ENCODE data around the gene ARHGEF4. TPM values are rescaled to one million over a fixed set of nuclear protein-coding genes. Genes with fewer than 3 reads are reported as not detected.
A peak's percentile ranks its signal among the peaks of the same experiment; 100 is the strongest.

The ARHGEF4 gene
- total and polyA plus RNA-seq, 4 donors, result 61.6 to 210 (median 137) TPM

GRCh38 chr2:130841741-130842365 is 5.1 kb downstream of the ARHGEF4 start:
- Histone ChIP-seq H3K27ac (ENCODE audit: low read depth, low read length) (peak overlapping the region; percentile 48), H3K9me3 (ENCODE audit: control insufficient read depth, insufficient read depth, low read length) (no peaks in the 10 kb centered on the region), H3K4me3 (ENCODE audit: low read depth, low read length) (no peak overlapping the region), H3K4me1 (ENCODE audit: control insufficient read depth, insufficient read depth, low read length) (peaks cover 72% of the 10 kb centered on the region), H3K27me3 (ENCODE audit: control insufficient read depth, insufficient read depth, low read length) (peaks cover 8% of the 10 kb centered on the region), H3K36me3 (ENCODE audit: control insufficient read depth, insufficient read depth, low read length) (peaks cover 22% of the 10 kb centered on the region)
- no peak for DNase-seq (ENCODE audit: low read depth in 4 of 6, low spot score in 6 of 6)
- 97% methylated on average over 6 of the region's 6 CpGs for WGBS (ENCODE audit: insufficient coverage)

GRCh38 chr2:130842770-130843169 is 6.1 kb downstream of the ARHGEF4 start:
- Histone ChIP-seq H3K4me3 (ENCODE audit: low read depth, low read length) (no peak overlapping the region), H3K27ac (ENCODE audit: low read depth, low read length) (peak overlapping the region; percentile 34), H3K4me1 (ENCODE audit: control insufficient read depth, insufficient read depth, low read length) (peaks cover 72% of the 10 kb centered on the region), H3K9me3 (ENCODE audit: control insufficient read depth, insufficient read depth, low read length) (no peaks in the 10 kb centered on the region), H3K27me3 (ENCODE audit: control insufficient read depth, insufficient read depth, low read length) (peaks cover 3% of the 10 kb centered on the region), H3K36me3 (ENCODE audit: control insufficient read depth, insufficient read depth, low read length) (peaks cover 24% of the 10 kb centered on the region)
- no peak for DNase-seq (ENCODE audit: low read depth in 4 of 6, low spot score in 6 of 6)
- WGBS (ENCODE audit: insufficient coverage), result 51% methylated on average over 5 of the region's 8 CpGs

GRCh38 chr2:130843321-130843985 is 6.7 kb downstream of the ARHGEF4 start:
- Histone ChIP-seq H3K27ac (ENCODE audit: low read depth, low read length) (peak overlapping the region; percentile 27), H3K4me3 (ENCODE audit: low read depth, low read length) (no peak overlapping the region), H3K36me3 (ENCODE audit: control insufficient read depth, insufficient read depth, low read length) (peaks cover 28% of the 10 kb centered on the region), H3K4me1 (ENCODE audit: control insufficient read depth, insufficient read depth, low read length) (peaks cover 76% of the 10 kb centered on the region), H3K27me3 (ENCODE audit: control insufficient read depth, insufficient read depth, low read length) (no peaks in the 10 kb centered on the region), H3K9me3 (ENCODE audit: control insufficient read depth, insufficient read depth, low read length) (no peaks in the 10 kb centered on the region)
- WGBS (ENCODE audit: insufficient coverage), result 63% methylated on average over 12 of the region's 12 CpGs
- no peak for DNase-seq (ENCODE audit: low read depth in 4 of 6, low spot score in 6 of 6)

- no peak for DNase-seq (ENCODE audit: low read depth in 4 of 6, low spot score in 6 of 6)
- H3K36me3 ChIP-seq (ENCODE audit: control insufficient read depth, insufficient read depth, low read length), result peaks cover 31% of the 10 kb centered on the region
- no peaks in the 10 kb centered on the region for H3K9me3 ChIP-seq (ENCODE audit: control insufficient read depth, insufficient read depth, low read length)
- WGBS (ENCODE audit: insufficient coverage), result 68% methylated on average over 10 of the region's 10 CpGs
- H3K27ac ChIP-seq (ENCODE audit: low read depth, low read length), result no peak overlapping the region
- no peaks in the 10 kb centered on the region for H3K27me3 ChIP-seq (ENCODE audit: control insufficient read depth, insufficient read depth, low read length)
- no peak overlapping the region for H3K4me3 ChIP-seq (ENCODE audit: low read depth, low read length)
- peaks cover 76% of the 10 kb centered on the region for H3K4me1 ChIP-seq (ENCODE audit: control insufficient read depth, insufficient read depth, low read length)
These were observed 7.4 kb downstream of the ARHGEF4 start for GRCh38 chr2:130844161-130844560.

GRCh38 chr2:130845505-130846085 is 8.9 kb downstream of the ARHGEF4 start:
- DNase-seq (ENCODE audit: low read depth in 4 of 6, low spot score in 6 of 6), result no peak
- Histone ChIP-seq H3K9me3 (ENCODE audit: control insufficient read depth, insufficient read depth, low read length) (no peaks in the 10 kb centered on the region), H3K4me3 (ENCODE audit: low read depth, low read length) (no peak overlapping the region), H3K36me3 (ENCODE audit: control insufficient read depth, insufficient read depth, low read length) (peaks cover 34% of the 10 kb centered on the region), H3K27ac (ENCODE audit: low read depth, low read length) (no peak overlapping the region), H3K4me1 (ENCODE audit: control insufficient read depth, insufficient read depth, low read length) (peaks cover 83% of the 10 kb centered on the region), H3K27me3 (ENCODE audit: control insufficient read depth, insufficient read depth, low read length) (no peaks in the 10 kb centered on the region)
- 87% methylated on average over 13 of the region's 13 CpGs for WGBS (ENCODE audit: insufficient coverage)

GRCh38 chr2:130846233-130846632 is 9.5 kb downstream of the ARHGEF4 start:
- Histone ChIP-seq H3K4me1 (ENCODE audit: control insufficient read depth, insufficient read depth, low read length) (peaks cover 87% of the 10 kb centered on the region), H3K27ac (ENCODE audit: low read depth, low read length) (peak overlapping the region; percentile 25), H3K27me3 (ENCODE audit: control insufficient read depth, insufficient read depth, low read length) (no peaks in the 10 kb centered on the region), H3K9me3 (ENCODE audit: control insufficient read depth, insufficient read depth, low read length) (no peaks in the 10 kb centered on the region), H3K4me3 (ENCODE audit: low read depth, low read length) (no peak overlapping the region), H3K36me3 (ENCODE audit: control insufficient read depth, insufficient read depth, low read length) (peaks cover 36% of the 10 kb centered on the region)
- 77% methylated on average over 12 of the region's 12 CpGs for WGBS (ENCODE audit: insufficient coverage)
- DNase-seq (ENCODE audit: low read depth in 4 of 6, low spot score in 6 of 6), result no peak

- no peak for DNase-seq (ENCODE audit: low read depth in 4 of 6, low spot score in 6 of 6)
- Histone ChIP-seq H3K4me3 (ENCODE audit: low read depth, low read length) (no peak overlapping the region), H3K27me3 (ENCODE audit: control insufficient read depth, insufficient read depth, low read length) (no peaks in the 10 kb centered on the region), H3K36me3 (ENCODE audit: control insufficient read depth, insufficient read depth, low read length) (peaks cover 34% of the 10 kb centered on the region), H3K27ac (ENCODE audit: low read depth, low read length) (peak overlapping the region; percentile 25), H3K9me3 (ENCODE audit: control insufficient read depth, insufficient read depth, low read length) (no peaks in the 10 kb centered on the region), H3K4me1 (ENCODE audit: control insufficient read depth, insufficient read depth, low read length) (peaks cover 86% of the 10 kb centered on the region)
- WGBS (ENCODE audit: insufficient coverage), result 86% methylated on average over 17 of the region's 18 CpGs
These were observed 10.1 kb downstream of the ARHGEF4 start for GRCh38 chr2:130846686-130847375.

GRCh38 chr2:130847776-130848525 is 11.2 kb downstream of the ARHGEF4 start:
- H3K4me3 ChIP-seq (ENCODE audit: low read depth, low read length), result no peak overlapping the region
- peaks cover 90% of the 10 kb centered on the region for H3K4me1 ChIP-seq (ENCODE audit: control insufficient read depth, insufficient read depth, low read length)
- no peaks in the 10 kb centered on the region for H3K9me3 ChIP-seq (ENCODE audit: control insufficient read depth, insufficient read depth, low read length)
- 74% methylated on average over 19 of the region's 19 CpGs for WGBS (ENCODE audit: insufficient coverage)
- no peak for DNase-seq (ENCODE audit: low read depth in 4 of 6, low spot score in 6 of 6)
- H3K36me3 ChIP-seq (ENCODE audit: control insufficient read depth, insufficient read depth, low read length), result peaks cover 40% of the 10 kb centered on the region
- peak overlapping the region; percentile 37 for H3K27ac ChIP-seq (ENCODE audit: low read depth, low read length)
- H3K27me3 ChIP-seq (ENCODE audit: control insufficient read depth, insufficient read depth, low read length), result no peaks in the 10 kb centered on the region

- H3K27me3 ChIP-seq (ENCODE audit: control insufficient read depth, insufficient read depth, low read length), result no peaks in the 10 kb centered on the region
- peaks cover 38% of the 10 kb centered on the region for H3K36me3 ChIP-seq (ENCODE audit: control insufficient read depth, insufficient read depth, low read length)
- no peaks in the 10 kb centered on the region for H3K9me3 ChIP-seq (ENCODE audit: control insufficient read depth, insufficient read depth, low read length)
- 73% methylated on average over 10 of the region's 12 CpGs for WGBS (ENCODE audit: insufficient coverage)
- H3K4me1 ChIP-seq (ENCODE audit: control insufficient read depth, insufficient read depth, low read length), result peaks cover 87% of the 10 kb centered on the region
- H3K27ac ChIP-seq (ENCODE audit: low read depth, low read length), result peak overlapping the region; percentile 37
- no peak overlapping the region for H3K4me3 ChIP-seq (ENCODE audit: low read depth, low read length)
- no peak for DNase-seq (ENCODE audit: low read depth in 4 of 6, low spot score in 6 of 6)
These were observed 12.0 kb downstream of the ARHGEF4 start for GRCh38 chr2:130848526-130849210.

Measured in spinal cord (tissue), 10 donors.